ENCODE results near the gene ABCA1.
"Not testable (repeated sequence)": the region's sequence is repeated elsewhere in the genome, so short reads cannot be mapped to it uniquely, and the experiment has no call there.

Gene ABCA1

DNA sequence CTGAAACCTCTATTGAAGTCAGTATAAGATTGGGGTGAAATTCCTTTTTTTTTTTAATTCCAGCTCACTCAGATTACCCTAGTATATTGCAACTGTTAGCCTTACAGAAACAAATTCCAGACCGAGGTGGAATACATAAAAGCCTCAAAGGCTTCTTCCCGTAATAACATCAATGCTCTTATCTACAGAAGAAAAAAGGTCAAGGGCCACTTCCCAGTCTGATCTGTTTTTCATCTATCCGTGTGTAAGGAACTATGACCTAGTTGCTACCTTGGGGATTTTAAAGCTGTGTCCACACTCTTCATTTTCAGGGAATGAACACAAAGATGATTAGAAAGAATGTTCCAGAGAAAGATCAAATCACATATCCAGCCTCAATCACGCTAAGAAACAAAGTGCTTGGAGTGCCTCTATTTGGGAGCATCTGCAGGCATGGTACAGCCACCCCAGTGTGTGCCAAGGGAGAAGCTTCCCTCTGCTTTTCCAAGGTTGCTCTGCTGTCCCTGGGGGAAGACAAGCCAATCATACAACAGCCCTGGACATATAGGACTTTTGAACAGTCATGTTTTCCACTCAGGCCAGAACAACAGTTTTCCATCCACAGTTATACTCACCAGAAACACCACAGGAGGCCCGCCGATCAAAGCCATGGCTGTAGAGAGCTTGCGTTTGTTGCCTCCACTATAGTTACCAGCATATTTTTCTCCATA, 140.5 kb downstream of the ABCA1 start:
- no peak for DNase-seq

DNA sequence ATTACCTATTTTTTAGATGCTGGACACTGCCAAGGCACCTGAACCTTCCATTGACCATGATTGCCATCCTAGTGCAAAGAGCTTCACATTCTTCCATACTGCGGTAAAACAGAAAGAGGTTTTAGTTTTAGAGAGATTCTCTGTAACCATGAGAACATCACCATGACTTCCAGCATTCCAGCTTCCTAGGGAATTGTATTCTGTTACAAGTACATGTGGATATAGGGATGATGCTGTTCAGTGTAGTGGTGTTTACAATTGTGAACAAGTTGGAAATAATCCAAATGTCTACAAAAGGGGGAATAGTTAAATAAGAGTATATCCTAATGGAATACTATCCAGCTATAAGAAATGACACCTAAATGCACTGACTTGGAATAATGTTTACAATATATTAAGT, 141.7 kb downstream of the ABCA1 start:
- DNase-seq: no peak

DNA sequence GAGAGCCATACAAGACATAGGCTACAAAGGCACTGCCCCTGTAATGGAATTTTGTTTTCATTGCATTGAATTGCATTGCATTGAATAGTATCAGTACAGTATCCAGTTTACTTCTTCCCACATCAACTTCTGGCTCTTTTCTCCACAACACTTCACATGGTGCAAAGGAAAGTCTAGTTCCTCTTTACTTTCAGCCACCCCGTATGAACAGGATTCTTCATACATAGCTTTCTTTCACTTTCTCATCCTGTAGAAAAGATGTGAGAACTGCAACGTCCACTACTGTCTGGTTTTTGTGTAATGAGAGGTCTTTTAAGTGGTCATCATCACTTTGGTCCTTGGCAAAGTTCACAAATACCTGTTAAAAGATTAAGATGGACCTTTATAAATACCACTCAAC, 143.9 kb downstream of the ABCA1 start:
- no peak for DNase-seq

DNA sequence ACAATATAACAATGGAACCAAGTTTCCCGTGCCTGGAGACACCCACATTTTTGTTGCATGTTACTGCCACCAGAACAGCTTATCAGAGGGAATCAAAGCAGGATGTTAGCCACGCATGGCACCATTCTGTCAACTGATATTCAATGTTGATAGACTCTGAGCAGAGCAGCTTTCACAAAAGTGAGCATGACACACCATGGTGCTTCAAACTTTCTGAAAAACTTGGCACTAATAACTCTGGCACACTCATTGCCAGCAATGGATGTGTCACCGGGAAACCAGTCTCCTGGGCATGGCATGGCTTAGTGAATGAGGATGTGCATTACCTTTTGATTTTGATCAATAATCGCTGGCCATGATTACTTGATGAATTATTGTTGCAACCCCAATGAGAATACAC, 144.4 kb downstream of the ABCA1 start:
- DNase-seq: no peak

DNA sequence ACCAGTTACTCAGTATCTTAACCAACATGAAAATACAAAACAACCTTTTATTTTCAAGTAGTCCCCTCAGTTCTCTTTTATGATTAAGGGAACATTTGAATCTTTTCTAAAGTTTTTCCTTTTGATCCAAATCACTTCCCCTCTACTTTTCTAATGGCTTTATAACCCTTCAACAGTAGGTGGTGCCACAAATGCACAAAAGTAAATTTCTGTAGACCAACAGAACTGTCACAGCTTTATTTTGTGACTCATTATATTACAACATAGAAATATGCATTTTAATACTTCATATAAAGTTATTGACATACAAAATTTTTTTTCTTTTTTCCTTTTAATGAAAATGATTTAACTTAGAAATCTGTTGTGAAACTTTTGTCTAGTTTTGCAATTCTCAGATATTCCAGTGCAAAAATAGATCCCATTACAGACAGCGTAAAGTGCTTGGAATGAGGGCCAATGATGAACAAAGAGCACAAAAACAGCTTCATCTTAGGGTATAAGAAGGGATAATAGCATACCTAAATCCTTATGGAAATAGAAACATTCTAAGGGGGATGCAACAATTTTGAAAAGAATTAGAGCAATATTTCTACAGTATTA, 147.1 kb downstream of the ABCA1 start:
- DNase-seq: peak; percentile 67

DNA sequence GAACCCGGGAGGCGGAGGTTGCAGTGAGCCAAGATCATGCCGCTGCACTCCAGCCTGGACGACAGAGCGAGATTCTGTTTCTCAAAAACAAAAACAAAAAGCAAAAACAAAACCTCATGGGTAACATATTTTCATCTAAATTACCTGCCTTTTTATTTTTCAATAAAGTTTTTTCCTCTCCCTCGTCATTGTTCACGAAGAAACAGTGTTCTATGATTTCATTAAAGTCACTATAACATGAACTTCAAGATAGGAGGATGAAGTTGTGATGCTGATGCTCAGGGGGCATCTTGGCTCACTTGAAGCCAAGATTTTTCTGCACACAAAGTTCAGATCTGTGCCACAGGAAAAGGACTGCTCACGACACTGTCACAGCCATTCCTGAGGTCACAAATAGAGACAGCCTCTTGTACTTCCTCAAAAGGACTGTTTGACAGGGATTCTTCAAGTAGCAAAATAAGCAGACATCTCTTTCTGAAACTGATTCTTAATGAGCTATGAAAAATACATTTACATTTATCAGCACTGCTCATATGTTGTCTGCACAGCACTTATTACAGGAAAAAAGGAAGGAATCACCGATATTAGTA, 147.9 kb downstream of the ABCA1 start:
- no peak for DNase-seq

DNA sequence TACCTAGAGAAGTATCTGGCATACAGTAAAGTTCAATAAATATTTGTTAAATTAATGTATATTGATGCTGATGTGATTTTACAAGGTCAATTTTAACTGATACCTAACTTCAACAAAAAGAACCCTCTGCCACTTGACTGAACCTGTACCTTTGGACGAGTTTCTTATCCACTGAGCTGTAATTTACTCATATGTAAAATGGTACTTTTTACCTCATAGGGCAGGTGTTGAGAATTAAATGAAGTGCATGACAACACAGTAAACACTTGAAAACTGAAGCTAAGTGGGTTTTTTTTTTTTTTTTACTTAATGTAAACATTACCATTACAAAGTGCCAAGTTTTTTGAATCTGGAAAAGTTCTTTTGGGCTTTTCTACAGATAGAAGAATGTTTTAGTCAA, 148.6 kb downstream of the ABCA1 start:
- DNase-seq: no peak

DNA sequence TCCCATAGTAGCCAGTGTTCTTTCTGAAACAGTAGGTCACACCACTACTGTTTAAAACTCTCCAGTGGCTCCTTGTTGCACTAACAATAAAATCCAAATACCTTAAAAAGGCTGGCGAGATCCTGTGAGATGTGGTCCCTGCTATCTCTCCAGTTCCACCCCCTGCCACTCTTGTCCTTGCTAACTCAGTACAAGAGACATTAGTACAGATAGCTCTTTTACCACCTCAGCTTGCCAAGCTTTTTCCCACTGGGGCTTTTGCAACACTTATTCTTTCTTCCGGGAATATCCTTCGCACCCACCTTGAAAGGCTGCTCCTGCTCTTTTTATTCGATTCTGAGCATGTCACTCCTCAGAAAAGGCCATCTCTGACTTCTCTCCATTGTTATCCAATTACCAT, 149.2 kb downstream of the ABCA1 start:
- no peak for DNase-seq

DNA sequence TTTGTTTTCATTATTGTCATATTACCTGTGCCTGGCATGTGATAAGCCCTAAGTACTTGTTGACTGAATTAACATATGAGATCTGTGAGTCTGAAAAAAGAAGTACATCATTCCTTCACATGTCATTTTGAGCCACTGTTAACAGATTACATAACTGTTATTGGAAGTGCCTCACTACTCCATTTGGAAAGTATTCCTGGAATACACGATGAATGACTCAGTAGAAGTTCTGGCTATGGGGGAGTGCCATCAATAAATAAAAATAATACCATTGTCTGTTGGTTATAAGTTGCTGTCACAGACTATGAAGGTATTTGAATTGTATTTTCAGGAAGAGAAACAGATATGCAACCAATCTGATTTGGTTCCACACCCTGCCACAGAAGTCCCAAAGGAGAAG, 151.2 kb downstream of the ABCA1 start:
- DNase-seq: peak; percentile 8

DNA sequence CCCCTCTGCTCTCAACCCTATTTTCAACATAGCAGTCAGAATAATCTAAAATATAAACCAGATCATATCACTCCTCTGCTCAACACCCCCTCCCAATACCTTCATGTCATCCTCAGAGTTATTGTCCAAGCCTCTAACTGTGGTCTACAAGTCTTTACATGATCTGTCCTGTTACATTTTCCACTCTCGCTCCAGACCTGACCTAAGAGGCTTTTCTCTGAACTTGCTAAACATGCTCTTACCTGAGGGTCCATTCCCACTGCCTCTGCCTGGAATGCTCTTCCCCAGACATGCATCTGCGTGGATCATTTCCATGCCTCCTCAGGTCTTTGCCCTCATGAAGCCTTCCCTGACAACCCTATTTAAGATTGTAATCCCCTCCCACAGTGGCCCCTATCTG, 152.0 kb downstream of the ABCA1 start:
- no peak for DNase-seq

DNA sequence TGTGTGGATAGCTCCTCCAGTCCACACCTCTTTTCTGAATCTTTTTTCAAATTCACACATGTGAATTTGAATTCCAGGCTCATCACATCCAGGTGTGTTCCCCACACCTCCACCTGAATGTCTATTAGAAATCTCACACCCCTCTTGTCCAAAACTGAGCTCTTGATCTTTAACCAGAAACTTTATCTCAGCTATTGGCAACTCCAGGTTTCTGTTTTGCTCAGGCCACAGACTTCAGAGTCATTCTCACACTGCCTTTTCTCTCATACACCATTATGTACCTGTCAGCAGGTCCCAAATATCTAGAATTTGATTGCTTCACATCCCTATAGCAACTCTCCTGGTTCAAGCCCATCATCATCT, 152.4 kb downstream of the ABCA1 start:
- no peak for DNase-seq

DNA sequence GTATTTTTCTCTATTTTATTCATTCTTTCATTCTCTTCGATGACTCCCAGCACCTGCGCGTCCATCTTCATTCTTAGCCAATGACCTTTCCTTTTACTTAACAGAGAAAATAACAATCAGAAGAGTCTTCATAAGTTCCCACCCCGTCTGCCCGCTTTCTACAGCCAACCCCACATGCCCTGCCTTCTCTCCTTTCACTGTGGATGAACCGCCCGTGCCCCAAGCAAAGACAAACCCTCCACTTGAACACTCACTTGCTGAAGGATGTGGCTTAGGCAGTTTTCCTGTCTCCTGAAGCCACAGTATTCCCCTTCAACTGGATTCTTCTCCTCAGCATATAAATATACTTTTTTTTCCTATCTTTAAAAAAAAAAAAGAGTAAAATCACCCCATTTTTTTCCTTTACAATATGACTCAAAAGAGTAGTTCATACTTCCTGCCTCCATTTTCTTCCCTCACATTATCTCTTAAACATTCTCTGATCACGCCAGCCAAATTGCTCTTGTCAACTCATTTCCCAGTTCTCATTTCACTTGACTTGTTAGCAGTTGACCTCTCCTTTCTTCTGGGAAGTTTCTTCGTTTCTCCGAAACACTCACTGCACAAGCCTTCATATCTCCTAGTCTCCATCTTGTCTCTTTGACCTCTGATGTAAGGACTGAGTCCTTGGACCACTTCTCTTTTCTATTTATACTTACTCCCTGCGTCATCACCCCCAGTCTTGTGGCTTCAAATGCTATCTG, 153.0 kb downstream of the ABCA1 start:
- DNase-seq: no peak

DNA sequence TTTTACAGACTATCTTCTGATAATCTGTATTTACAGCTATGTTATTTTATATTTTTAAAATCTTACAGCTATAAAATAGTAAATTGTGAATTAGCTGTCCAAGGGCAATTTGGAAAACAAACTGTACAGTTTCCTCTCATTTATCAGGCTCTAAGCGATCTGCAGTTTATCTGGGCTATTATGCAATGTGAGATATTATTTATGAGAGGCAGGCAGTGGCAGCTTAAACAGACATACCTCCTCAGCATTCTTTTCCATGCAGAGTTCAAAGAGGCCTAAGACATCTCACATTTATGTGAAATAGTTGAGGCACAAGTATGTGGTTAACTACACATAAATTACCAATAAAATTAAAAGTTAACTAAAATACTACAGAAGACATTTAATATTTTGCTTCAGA, 153.8 kb downstream of the ABCA1 start:
- DNase-seq: no peak

DNA sequence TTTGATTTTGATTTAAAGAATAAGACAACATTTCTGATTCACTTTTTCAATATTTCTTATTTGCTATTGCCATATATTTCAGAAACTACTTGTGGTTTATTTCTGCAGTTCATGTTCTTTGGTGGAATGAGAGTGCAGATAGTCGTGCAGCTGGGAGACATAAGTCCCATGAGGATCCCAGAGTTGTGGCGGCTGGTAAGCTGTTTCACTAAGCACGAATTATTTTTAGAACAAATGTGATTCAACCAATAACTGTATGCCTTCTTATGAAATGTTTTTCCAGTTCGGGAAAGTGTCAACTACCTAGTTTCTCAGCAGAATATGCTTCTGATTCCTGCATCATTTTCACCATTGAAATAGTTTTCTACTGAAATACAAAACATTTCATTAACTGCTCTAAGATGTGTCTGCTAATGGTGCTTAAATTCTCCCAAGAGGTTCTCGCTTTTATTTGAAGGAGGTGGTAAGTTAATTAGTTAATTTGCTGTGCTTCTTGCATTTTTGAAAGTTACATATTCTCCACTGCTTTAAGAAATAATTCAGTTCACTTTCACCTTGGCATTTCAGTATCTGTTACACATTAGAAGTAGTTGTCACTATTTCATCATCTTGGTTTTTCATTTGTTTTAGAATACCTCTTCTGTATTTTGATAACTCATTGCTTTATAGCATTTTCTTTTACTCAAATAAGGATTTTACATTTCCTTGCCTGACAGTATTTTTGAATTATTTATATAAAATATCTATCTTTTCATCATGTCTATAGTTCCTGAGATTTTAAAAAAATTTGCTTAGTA, 155.0 kb downstream of the ABCA1 start:
- no peak for DNase-seq

DNA sequence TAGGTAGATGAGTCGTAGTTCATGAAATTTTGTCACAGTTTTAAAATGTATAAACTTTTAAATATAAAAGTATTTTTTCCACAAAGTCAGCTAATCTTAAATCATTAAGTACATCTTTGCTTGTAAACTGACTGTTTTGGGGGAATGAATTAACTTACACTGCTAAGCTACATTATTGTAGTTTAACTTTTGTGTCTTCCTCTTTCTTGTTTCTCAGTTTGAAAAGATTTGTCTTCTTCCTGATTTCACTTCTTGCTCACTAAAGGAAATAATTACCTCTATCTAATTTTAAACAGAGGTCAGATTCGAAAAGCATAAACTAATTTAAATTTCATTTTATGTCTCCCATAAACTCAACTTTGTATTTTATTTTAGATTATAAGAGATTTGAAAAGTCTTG, 158.3 kb downstream of the ABCA1 start:
- DNase-seq: no peak

DNA sequence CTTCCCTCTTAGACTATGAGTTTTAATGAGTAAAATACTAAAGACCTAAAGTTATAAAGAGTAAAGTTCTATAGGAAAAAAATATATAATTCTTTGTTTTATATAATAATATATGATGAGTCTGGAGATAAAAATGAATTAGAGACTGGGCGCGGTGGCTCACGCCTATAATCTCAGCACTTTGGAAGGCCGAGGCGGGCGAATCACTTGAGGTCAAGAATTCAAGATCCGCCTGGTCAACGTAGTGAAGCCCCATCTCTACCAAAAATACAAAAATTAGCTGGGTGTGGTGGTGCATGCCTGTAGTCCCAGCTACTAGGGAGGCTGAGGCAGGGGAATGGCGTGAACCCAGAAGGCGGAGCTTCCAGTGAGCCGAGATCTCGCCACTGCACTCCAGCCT, 158.9 kb downstream of the ABCA1 start:
- DNase-seq: not testable (repeated sequence)

DNA sequence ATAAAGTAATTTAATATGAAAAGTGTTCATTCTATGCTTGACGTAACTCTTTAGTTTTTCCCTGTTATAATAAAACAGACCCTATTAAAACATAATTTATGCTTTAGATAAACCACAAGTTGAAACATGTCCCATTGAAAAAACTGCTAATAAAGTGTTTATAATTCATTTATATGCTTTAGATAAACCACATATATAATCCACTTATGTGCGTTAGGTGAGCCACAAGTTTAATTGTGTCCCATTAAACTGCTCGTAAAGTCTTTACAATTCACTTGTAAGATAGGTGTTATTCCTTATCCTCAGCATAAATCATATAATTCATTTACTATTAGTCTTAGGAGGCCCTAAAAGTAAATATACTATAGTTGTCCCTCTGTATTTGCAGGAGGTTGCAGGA, 160.4 kb downstream of the ABCA1 start:
- no peak for DNase-seq

DNA sequence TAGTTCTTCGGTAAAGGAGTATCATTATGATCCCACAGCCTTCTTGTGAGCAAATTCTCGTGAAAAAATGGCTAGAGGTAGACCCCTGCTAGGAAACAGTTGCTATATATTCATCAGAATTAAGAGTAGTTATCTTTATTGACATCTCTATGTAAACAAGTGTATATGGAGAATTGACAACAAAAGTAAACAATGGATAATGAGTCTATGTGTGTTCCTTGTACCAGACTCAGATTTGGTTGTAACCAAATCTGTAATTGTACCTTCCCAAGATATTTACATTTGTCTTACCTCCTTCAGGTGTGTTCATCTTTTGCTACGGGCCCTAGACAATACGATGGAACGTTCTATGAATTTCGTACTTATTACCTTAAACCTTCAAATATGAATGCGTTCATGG, 161.9 kb downstream of the ABCA1 start:
- DNase-seq: no peak

DNA sequence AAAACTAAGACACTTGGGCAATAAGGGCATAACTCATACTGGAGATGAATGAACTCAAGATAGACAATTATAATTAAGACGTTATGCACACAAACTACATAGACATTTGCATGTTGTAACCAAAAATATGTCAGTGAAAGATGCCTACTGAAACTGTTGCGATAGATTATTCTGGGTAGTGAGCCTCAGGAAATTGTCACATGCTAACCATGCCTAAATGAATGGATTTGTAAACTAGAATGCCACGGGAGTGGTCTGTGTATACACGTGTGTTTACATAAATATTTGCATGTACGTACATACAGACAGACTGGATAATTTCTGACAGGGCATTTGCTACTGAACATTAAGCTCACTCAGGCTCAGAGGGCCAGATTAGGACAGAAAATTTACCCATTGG, 162.8 kb downstream of the ABCA1 start:
- DNase-seq: no peak

DNA sequence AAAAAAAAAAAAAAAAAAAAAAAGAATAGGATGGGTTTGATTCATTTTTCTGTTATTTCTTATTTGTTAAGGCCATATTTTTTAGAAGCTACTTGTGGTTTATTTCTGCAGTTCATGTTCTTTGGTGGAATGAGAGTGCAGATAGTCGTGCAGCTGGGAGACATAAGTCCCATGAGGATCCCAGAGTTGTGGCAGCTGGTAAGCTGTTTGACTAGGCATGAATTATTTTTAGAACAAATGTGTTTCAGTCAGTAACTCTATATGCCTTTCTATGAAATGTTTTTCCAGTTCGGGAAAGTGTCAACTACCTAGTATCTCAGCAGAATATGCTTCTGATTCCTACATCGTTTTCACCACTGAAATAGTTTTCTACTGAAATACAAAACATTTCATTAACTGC, 169.0 kb downstream of the ABCA1 start:
- DNase-seq: no peak

DNA sequence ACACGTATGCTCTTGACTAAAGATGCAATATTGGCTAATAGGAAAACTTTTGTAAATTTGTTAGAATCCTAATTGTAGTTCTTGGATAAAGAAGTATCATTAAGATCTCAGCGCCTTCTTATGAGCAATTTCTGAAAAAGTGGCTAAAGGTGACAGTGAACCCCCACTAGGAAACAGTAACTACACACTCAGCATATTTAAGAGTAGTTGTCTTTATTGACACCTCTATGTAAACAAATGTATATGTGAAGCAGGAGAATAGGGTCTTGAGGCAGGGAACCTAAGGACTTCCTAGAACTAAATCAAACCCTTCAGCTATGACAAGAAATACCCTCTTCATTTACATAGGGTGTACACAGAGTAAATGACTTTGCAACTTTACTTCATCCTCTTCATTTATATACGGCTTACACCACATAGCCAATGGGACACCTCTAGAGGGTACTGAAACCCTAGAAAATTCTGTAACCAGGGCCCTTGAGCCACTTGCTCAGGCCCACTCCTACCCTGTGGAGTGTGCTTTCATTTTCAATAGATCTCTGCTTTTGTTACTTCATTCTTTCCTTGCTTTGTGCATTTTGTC, 177.7 kb downstream of the ABCA1 start:
- DNase-seq: no peak

DNA sequence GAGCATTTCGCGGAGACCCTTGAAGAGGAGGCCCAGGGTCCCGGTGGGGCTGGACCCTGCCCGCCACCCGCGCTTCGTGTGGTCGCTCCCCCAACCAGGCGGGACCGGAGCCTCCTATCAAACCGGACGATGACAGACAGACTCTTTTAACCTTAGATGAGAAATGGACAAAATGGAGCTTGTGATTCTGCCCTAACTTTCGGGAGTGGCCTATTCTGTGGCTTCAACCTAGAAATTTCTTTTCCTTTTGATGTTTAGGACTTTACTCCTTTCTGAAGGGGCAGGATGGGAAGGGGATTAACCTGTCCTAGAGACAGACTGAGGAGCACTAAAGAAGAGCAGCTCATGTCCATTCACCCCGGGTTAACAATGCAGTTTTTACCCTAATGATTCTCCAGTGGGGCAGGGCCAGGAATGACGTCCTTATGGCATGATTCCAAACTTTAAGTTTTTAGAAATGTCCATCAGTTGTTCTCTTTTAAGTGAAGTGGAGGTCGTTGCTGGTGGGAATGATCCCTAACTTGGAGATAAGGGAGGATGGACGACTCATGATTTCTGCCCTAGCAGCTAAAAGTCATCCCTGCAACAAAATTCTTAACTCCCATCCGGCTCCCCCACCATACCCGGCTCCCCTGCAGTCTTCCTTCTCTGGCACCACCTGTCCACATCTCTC, 179.5 kb downstream of the ABCA1 start:
- no peak for DNase-seq
